ENCODE results near the gene EMC6. TPM values are rescaled to one million over a fixed set of nuclear protein-coding genes. Genes with fewer than 3 reads are reported as not detected.

Gene EMC6
- total and polyA plus RNA-seq, 2 of the 4 experiments (the other 2 are of a cell fraction): 10.9 to 80.5 TPM

DNA sequence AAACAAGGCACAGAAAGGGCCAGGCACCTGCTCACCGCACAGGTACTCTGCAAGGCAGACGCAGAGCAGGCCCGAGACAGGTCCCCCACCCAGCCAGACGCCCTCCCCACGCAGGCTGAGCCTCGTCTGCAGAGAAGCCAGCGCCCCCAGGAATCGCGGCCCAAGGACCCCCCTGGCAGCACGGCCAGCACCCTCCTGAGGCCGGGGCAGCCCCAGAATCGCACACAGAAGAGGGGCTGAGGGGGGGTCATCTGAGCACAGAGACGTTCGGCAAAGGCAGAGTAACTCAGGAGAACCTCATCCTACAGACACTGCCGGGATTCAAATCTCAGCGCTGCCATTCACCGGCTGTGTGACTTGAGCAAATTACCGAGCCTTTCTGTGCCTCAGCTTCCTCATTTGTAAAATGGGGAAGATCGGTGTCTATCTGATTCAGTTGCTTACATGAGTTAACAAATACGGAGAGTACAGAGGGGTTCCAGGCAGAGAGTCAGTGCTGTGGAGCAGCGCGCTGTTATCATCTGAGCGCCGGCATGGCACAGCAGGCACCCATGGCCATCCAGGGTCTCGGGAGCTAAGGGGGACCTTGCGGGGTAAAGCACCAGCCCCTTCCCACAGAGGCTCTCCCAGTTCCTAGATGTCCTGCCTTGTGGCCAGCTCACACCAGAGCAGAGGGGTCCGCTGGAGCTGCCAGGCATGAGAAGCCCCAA, 10.4 kb downstream of the EMC6 start:
- Histone ChIP-seq H3K4me3 (ENCODE audit: insufficient read depth, low read depth, low read length) (no peak overlapping the region), H3K27me3 (ENCODE audit: control insufficient read depth, insufficient read depth, low read length) (peaks cover 2% of the 10 kb centered on the region; the same call in 1 of the 2 replicates), H4K20me1 (ENCODE audit: insufficient read depth, low read length) (no peaks in the 10 kb centered on the region), H2BK120ac (ENCODE audit: low read depth, low read length) (no peak overlapping the region), H4K5ac (ENCODE audit: low read depth, low read length) (no peak overlapping the region), H3K36me3 (ENCODE audit: control insufficient read depth, insufficient read depth, low read length) (no peaks in the 10 kb centered on the region), H3K56ac (ENCODE audit: extremely low read depth, insufficient read depth, low read length) (no peak overlapping the region), H3K27ac (ENCODE audit: insufficient read depth, low read length) (no peak overlapping the region), H3K18ac (ENCODE audit: low read depth, low read length) (no peak overlapping the region), H3K4ac (ENCODE audit: low read depth, low read length) (no peak overlapping the region), H3K9me1 (ENCODE audit: insufficient read depth, low read length) (no peaks in the 10 kb centered on the region), H3K9me3 (ENCODE audit: control insufficient read depth, insufficient read depth, low read length) (no peaks in the 10 kb centered on the region), H3K14ac (replicated peaks; ENCODE audit: low read depth, low read length) (no peak overlapping the region), H2AFZ (replicated peaks; ENCODE audit: low read length, poor library complexity) (no peak overlapping the region), H2AK9ac (replicated peaks; ENCODE audit: low read depth, low read length, poor library complexity) (no peak overlapping the region), H2BK15ac (ENCODE audit: low read depth, low read length) (no peak overlapping the region), H4K91ac (ENCODE audit: insufficient read depth, low read depth, low read length) (no peak overlapping the region), H2AK5ac (ENCODE audit: low read depth, low read length) (no peak overlapping the region), H3K9ac (ENCODE audit: low read depth, low read length) (no peak overlapping the region), H3K4me2 (ENCODE audit: low read depth, low read length) (no peak overlapping the region), H3K79me1 (ENCODE audit: low read depth in 1 of 2, low read length in 2 of 2) (no peaks in the 10 kb centered on the region), H2BK5ac (ENCODE audit: low read depth, low read length, poor library complexity, severe bottlenecking) (no peak overlapping the region), H2BK20ac (ENCODE audit: low read depth, low read length) (no peak overlapping the region), H3K4me1 (ENCODE audit: control insufficient read depth, insufficient read depth, low read length) (no peaks in the 10 kb centered on the region), H3K23ac (ENCODE audit: low read depth, low read length) (no peak overlapping the region), H4K8ac (ENCODE audit: low read depth in 2 of 2, low read length in 2 of 2) (no peak overlapping the region)
- TF ChIP-seq BHLHE40 (IDR thresholded peaks at IDR 0.05; ENCODE audit: low read depth, low read length) (no peak), MAZ (IDR thresholded peaks at IDR 0.05; ENCODE audit: borderline replicate concordance, low read depth, low read length) (no peak), CHD1 (IDR thresholded peaks at IDR 0.05; ENCODE audit: low read depth, low read length) (no peak), RAD21 (IDR thresholded peaks at IDR 0.05; ENCODE audit: low read length) (no peak), CEBPB (IDR thresholded peaks at IDR 0.05; ENCODE audit: low read depth, low read length) (no peak), MXI1 (IDR thresholded peaks at IDR 0.05; ENCODE audit: borderline replicate concordance, low read depth, low read length) (no peak), RFX5 (IDR thresholded peaks at IDR 0.05; ENCODE audit: low read depth, low read length) (no peak), SMC3 (IDR thresholded peaks at IDR 0.05; ENCODE audit: low read depth, low read length) (no peak), FOS (IDR thresholded peaks at IDR 0.05; ENCODE audit: low read depth, low read length) (no peak), RCOR1 (IDR thresholded peaks at IDR 0.05; ENCODE audit: insufficient replicate concordance, low read length) (no peak), MAFK (IDR thresholded peaks at IDR 0.05; ENCODE audit: low read depth, low read length) (no peak), CTCF (conservative IDR thresholded peaks at IDR 0.05; ENCODE audit: low read depth, low read length) (no peak), NFE2L2 (IDR thresholded peaks at IDR 0.05; ENCODE audit: low read depth, low read length) (no peak), USF2 (IDR thresholded peaks at IDR 0.05; ENCODE audit: low read depth, low read length) (no peak), ELK1 (IDR thresholded peaks at IDR 0.05; ENCODE audit: borderline replicate concordance, low read depth, low read length) (no peak), POLR2A (IDR thresholded peaks at IDR 0.05; ENCODE audit: low read depth, low read length) (no peak)
- intact Hi-C loops (cut with micrococcal nuclease): no loop called here
- in situ Hi-C loops (cut with MboI; ENCODE audit: low sequenced_read_pairs): no loop called here
- CTCF ChIA-PET: interaction anchor here (0.6 kb wide), 1 partner anchor 106 kb away, joined by 5 read pairs; no protein-coding TSS in a partner anchor
- DNase-seq (no peak), ATAC-seq (ENCODE audit: low read depth) (no peak)
- dilution Hi-C loops (cut with HindIII; ENCODE audit: low sequenced_read_pairs, unreplicated experiment): no loop called here
- 88% methylated on average over 6 of the region's 27 CpGs; no CpG with 5 or more reads in 1 of the 2 experiments for WGBS, 2 experiments (ENCODE audit: extremely low coverage in 2 of 2, insufficient read length in 1 of 2)
- no TSS peak for BruUV-seq (replicated peaks)
- POLR2A ChIA-PET (ENCODE audit: unreplicated experiment): no interaction called here
